IPS-NIHi11 (cell line): Measurements from ENCODE around the gene MAML1.

Experiments
- DNase-seq: peaks from one replicate; pipeline ENCODE4 v3.0.0; 2012; ENCODE audit warnings: mixed read lengths, low spot score

Gene MAML1

DNA sequence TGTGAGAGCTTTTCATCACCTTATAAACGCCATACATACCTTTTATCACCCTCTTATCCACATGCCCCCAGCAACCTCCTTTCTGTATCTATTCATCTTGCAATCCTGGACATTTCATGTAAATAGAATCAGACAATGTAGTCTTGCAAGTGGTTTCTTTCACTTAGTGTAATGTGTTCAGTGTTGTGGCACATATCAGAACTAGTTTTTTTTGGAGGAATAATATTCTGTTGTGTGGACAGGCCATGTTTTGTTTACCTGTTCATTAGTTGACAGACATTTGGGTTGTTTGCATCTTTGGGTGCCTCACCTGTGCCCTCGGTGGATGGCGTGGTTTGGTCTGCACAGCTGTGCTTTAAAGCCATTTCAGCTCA is 89.4 kb downstream of the MAML1 start:
- DNase-seq: no peak

DNA sequence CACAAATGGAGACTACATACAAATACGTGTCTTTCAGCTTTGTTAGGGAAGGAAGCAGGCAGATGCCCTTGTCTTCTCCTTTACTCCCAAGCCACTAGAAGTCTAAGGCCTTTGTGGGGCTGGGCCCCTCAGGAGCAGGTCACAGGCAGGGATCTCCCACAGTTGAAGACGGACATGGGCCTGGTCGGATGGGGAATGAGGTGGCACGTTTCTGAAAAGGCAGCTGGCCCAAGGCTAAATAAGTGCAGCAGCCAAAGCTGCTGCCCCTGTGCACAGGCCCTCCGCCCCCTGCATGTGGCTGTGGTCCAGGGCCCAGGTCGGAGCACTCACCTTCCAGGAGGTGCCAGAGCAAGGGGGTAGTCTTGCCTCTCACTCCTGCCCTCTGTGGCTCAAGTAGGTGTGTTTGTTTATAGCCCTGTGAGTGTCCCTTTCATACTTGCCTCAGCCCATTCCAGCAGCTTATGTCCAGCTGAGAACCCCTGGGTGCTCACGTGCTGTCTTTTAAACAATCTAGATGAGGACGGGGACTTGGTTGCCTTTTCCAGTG is 89.9 kb downstream of the MAML1 start:
- no peak for DNase-seq

DNA sequence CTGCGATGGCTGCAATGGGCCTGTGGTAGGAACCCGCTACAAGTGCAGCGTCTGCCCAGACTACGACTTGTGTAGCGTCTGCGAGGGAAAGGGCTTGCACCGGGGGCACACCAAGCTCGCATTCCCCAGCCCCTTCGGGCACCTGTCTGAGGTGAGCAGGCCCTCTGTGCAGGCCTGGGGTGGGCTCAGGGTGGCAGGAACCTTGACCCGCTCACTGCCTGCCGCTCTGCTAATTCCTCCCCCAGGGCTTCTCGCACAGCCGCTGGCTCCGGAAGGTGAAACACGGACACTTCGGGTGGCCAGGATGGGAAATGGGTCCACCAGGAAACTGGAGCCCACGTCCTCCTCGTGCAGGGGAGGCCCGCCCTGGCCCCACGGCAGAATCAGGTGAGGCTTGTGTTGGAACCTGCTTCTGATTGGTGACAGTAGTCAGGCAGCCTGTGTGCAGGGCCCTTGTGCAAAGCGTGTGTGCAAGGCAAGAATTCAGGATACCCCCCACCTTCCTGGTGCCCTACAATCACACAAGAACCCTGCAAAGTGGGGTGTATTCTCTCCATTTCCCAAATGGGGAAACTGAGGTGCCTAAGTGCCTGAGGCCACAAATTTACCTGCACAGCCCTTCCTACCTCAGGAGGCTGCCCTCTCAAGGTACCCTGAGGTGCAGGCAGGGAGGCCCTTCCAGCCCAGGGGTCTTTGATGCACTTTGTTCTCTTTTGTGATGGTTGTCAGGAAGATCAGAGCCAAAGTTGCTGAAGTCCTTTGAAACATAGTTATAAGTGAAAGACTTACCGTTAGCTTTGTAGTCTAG is 91.5 kb downstream of the MAML1 start:
- DNase-seq: no peak

DNA sequence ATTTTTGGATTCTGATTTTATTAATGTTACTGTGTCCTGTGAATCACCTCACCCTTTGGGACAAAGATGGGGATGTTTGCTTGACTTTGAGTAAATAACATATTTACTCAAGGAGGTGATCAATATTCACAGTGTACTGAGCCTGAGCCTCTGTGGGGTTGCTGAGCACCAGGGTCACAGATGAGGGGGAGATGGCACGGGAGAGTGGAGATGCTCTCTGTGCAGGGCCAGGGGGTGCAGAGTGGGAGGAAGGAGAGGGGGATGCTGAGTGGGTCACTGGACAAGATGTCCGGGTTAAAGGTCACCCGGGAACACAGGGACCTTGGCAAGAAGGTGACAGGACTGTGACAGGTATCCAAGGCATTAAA is 92.1 kb downstream of the MAML1 start:
- DNase-seq: no peak

DNA sequence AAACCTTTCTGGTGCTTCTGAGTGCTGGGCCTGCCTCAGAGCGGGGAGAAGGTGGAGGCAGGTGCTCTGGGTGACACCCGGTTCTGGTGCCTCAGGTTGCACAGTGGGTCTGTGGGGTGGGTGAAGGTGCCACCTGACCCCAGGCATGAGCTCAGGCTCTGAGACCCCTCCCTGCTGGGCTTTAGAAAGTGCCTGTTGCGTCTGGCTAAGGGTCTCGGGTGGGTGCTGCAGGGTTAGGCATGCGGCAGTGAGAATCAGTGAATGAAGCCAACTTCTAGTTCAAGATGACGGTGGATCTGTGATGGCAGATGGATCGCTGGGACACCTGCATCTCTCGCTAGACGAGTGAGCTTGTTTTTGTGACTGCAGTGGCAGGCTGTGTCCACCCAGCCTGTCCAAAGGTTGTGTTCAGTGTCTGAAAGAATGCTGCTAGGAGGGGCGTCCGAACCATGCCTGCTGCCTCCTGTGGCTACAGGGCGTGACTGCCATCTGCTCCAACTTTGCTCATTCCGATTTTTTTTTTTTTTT is 93.1 kb downstream of the MAML1 start:
- no peak for DNase-seq
